Measurements from ENCODE around the gene HS3ST3A1.
"Not testable (repeated sequence)": the region's sequence is repeated elsewhere in the genome, so short reads cannot be mapped to it uniquely, and the experiment has no call there.

Gene HS3ST3A1

DNA sequence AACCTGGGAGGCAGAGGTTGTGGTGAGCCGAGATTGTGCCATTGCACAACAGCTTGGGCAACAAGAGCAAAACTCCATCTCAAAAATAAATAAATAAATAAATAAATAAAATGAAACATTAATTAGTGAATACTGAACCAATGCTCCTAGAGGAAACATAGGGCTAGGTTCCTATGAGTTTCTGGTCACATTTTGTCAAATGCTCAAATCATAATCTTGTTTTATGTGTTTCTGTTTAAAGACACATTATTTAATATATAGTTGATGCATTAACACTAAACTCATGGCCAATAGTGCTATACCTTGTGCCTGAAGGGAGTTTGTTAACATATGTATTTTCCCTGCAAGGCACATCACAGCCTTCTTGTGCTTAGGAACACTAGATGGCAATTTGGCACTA, 66.8 kb downstream of the HS3ST3A1 start:
- no peak for DNase-seq

DNA sequence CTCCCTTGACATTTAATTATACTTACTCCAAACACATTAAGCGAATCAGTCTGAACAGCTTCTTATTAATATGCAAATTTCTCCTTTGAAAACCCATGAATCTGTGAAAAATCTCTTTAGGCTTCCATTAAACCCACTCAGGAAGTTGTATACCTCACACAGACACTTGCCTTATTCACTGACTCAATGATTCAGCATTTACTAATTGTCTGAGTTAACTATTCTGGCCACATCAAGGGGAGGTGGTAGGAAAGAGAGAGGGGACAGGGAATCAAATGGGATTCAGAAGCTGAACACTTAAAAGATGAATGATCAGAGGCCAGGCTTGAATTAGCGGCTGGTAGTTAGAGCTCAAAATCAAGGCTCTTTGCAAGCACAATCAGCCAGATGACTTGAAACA, 70.0 kb downstream of the HS3ST3A1 start:
- no peak for DNase-seq

DNA sequence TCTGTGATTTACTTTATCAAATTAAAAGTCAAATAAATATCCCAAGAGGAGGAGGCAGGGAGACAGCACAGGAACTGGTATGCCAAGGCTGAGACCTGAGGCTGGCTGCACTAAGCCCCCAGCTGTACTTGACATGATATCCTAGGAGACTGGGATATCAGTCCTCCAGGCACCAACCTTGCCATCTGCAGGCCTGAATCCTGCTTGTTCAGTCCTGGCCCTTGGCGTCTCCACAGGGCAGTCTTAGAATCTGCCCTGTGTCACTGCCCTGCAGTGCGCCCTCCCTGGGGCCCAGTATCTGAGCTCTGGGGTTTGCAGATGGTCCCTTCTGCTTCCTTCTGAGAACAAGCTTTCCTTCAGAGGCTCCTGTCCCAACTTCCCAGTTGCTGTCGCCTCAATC, 75.9 kb downstream of the HS3ST3A1 start:
- no peak for DNase-seq

- DNase-seq = no peak
These were observed 78.6 kb downstream of the HS3ST3A1 start for GRCh38 chr17:13523164-13523563.

- DNase-seq = no peak
These were observed 79.0 kb downstream of the HS3ST3A1 start for GRCh38 chr17:13522749-13523148.

DNA sequence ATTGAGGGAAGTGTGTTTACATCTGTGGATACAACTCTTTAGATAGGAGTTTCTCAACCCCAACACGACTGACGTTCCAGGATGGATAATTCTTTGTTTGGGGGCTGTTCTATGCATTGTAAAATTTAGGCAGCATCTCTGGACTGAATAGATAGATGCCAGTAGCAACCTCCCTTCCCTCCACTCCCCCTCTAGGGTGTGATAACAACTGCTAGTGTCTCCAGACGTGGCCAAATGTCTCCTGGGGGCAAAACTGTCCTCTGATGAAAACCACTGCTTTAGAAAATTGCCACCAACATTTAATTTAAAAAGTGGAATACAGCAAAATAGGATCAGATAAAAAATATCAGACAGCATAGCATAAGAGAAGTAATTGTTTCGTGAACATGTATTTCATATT, 79.9 kb downstream of the HS3ST3A1 start:
- DNase-seq = no peak

- DNase-seq = no peak
These were observed 80.7 kb downstream of the HS3ST3A1 start for GRCh38 chr17:13520899-13521572.

DNA sequence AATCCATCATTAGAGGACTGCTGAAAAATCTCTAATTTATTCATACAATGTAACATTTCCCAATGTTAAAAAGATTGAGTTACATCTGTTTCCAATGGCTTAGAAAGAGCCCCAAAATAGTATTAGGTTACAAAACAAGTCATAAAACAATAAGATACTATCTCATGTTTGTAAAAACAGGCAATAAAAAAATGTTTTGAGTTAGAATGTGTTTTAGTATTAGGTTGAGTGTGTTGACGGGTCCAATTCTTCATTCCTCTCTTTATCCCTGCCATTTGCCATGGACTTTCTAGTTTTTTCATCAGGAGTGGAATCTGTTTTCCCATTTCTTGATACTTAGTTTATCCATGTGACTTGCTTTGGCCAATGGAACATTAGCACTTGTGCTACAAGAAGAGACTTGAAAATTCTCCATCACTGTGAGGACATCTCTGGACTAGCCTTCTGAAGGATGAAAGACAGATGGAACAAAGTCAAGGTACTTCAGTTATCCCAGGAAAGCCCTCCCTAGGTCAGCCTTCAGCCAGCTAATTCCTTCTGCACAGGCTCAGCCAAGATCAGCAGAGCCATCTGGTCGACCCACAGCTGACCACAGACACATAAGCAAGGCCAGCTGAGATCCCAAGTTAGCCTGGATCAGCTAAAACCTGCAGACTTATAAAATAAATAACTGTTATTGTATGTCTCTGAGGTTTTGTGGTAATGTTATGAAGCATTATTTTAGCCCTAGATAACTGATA, 83.3 kb downstream of the HS3ST3A1 start:
- DNase-seq = no peak

DNA sequence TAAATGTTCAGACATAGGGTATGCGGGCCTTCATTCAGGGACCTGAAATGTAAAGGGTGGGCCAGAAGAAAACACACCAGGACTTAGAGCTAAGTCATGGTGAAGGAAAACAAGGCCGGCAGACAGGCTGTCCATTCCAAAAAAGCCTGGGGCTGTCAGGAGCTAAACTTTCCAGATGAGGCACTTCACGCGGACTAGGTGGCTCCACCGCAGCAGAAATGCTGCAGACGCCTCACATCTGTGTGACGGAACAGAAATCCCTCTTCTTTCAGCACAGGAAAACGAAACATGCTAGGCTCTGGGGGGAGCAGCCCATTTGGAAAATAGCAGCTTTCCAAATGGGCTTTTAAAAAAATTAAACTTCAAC, 88.7 kb downstream of the HS3ST3A1 start:
- DNase-seq = no peak

DNA sequence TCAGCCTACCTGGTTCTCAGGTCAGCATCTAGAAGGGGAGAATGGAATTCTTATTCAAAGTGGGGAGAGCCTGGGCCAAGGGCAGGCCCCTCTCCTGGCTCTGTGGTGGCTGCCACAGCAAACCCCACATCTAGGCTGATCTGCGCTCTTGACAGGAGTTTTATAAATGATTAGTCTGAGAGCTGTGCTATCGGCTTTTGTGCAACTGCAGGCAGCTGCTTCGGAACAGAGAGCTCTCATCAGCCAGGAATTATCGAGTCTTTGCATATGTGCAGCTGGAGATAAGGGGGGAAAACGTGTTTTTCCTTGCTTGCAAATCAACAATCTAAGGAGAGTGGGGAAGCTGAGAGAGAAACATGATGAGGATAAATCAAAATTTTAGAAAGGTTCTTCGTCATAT, 91.7 kb downstream of the HS3ST3A1 start:
- DNase-seq = no peak

GRCh38 chr17:13509527-13509926, 92.2 kb downstream of the HS3ST3A1 start:
- DNase-seq = no peak

DNA sequence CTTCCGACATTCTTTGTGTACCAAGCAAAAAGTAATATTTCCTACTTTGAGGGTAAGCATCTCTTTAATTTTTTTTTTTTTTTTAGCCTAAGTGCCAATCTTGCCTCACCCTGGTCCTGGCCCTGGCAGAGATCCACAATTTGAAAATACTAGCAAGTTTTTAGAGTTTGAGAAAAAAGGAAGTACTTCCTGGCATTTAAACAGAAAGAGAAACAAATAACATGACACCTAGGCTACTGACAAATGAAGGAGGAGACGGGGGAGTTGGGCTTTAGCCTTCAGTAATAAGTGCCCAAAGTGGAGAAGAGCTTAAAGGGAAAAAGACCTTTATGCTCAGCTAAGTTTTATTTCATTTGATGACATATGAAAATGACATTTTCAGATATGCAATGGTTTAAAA, 92.8 kb downstream of the HS3ST3A1 start:
- no peak for DNase-seq

DNA sequence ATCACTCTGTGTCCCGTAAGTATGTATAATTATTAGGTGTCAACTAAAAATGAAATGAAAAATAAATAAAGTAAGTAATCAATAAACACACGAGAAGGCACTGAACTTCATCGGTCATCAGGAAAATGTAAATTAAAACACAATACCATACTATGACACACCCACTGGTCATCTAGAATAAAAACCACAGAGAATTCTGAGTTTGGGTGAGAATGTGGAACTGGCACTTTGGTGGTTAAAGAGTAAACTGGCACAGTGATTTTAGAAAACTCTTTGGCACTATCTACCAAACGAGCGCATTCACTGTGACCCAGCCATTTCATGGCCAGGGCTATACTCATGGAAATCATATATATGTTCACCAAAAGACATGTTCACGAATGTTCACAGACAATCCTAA, 98.2 kb downstream of the HS3ST3A1 start:
- DNase-seq = no peak

GRCh38 chr17:13502263-13502662, 99.5 kb downstream of the HS3ST3A1 start:
- DNase-seq = no peak

DNA sequence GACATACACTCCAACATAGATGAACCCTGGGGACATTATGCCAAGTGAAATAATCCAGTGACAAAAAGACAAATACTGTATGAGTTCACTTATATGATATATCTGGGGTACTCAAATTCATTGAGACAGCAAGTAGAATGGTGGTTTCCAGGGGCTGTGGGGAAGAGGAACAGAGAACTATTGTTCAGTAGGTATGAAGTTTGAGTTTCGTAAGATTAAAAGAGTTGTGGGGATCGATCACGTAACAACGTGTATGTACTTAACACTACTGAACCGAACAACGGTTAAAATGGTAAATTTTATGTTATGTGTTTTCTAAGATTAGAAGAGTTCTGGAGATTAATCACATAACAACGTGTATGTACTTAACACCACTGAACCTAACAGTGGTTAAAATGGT, 100.8 kb downstream of the HS3ST3A1 start:
- DNase-seq = no peak

- DNase-seq = no peak
These were observed 103.5 kb downstream of the HS3ST3A1 start for GRCh38 chr17:13498184-13498583.

DNA sequence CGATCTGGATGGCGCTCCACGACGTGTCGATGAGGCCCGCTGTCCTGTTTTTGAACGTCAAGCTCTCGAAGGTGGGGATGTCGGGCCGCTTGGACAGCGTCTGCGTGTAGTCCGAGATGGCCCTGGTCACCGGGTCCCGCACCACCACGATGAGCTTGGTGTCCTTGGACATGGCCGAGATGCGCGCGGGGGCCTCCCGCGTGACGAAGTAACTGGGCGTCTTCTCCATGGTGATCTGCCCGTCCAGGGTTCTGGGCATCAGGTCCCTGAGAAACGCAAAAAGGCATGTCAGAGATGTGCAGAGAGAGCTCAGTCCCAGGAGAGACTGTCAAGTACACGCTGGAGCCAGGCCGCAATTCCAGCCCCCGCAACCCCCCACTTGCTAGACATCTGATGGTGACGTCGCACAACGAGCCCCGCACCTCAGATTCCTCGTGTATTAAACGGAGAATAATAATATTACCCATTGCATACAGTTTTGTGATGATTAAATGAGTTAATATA, 105.1 kb downstream of the HS3ST3A1 start:
- not testable (repeated sequence) for DNase-seq

GRCh38 chr17:13495423-13495822, 106.3 kb downstream of the HS3ST3A1 start:
- no peak for DNase-seq

DNA sequence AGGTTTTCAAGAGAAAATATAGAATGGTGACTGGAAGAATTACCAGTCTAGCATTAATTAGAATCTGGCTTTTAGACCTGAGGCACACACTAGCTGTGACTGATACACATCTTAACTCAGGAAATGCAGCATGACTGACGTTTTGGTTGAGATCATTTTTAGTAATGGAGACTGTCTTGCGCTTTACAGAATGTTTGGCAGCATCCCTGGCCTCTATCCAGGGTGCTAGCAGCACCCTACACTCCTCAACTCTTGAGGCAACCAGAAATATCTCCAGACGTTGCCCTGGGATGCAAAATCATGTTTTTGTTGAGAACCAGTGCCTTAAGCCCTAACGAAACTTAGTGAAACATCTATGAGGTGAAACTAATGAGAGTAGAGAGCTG, 109.0 kb downstream of the HS3ST3A1 start:
- DNase-seq = no peak

GRCh38 chr17:13491916-13492736, 109.6 kb downstream of the HS3ST3A1 start:
- DNase-seq = no peak

DNA sequence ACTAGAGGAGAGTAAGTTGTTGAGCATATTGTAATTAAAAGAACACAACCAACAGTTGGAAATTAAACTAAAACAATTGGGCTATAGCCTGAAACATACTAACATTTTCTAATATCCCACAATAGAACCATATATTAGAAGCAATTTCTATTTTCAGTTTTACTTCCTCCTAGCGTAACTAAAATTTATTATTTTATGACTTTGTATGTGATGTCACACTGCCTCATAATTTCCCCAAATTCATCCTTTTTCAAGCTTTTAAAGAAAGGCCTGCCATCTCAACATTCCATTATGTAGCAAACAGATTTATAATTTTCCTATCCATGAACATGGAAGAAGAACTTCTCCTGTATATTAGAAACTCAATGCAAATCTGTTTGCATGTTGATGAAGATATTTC, 110.2 kb downstream of the HS3ST3A1 start:
- no peak for DNase-seq

DNA sequence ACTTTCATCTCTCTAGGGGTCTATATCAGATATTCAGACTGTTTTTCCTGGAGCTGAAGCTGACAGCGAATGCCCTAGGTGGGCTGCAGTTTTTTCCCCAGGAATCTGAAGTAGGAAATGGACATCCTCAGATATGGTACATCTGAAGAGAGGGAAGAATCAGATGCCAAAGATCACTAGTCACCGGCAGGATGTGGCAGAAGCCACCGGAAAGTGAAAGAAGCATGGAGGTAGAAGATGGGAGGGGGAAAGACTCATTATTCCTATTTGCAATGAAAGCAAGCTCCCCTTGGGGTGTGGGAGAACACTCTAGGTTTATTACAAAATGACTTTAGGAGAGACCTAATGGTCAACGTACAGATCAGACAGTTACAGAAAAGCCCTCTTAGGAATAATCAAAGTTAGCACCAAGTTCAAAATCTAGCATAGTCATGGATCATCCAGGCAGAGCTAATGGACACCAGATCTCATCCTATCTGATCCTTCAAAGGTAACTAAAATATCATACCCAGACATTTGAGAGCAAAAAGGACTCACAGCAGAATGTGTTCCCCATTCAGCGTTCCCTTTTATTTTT, 110.7 kb downstream of the HS3ST3A1 start:
- DNase-seq = no peak

- no peak for DNase-seq
These were observed 111.3 kb downstream of the HS3ST3A1 start for GRCh38 chr17:13490427-13490826.

Measured in CD4-positive, alpha-beta T cell treated with Interleukin-15 for 1 hour (primary cell).